DOHH2 (cell line): ENCODE data around the gene CEMIP2.

Experiments used
- H3F3A ChIP-seq: fragments of 200-600 bp; sonication (generic), shearing (Covaris generic); 2 replicates; pipeline ENCODE4 v1.6.0; 2016; ENCODE audit warnings: antibody characterized with exemption, mild to moderate bottlenecking; ENCODE audit not compliant: control insufficient read depth, insufficient read depth
- H3K27ac ChIP-seq: fragments of 200-600 bp; sonication (generic); 2 replicates; pipeline ENCODE4 v1.5.1; 2014; ENCODE audit warnings: low read depth, mild to moderate bottlenecking, low read length, moderate library complexity
- H3K27me3 ChIP-seq: fragments of 200-600 bp; sonication (generic); 2 replicates; pipeline ENCODE4 v1.6.1; 2014; ENCODE audit warnings: mild to moderate bottlenecking, low read length, mixed read lengths; ENCODE audit not compliant: control insufficient read depth
- H3K36me3 ChIP-seq: fragments of 200-600 bp; sonication (generic); 2 replicates; pipeline ENCODE4 v1.6.1; 2014; ENCODE audit warnings: mild to moderate bottlenecking, low read length, moderate library complexity, mixed read lengths; ENCODE audit not compliant: control insufficient read depth
- H3K4me1 ChIP-seq: fragments of 200-600 bp; sonication (generic); 2 replicates; pipeline ENCODE4 v1.6.1; 2014; ENCODE audit warnings: mild to moderate bottlenecking, low read length, mixed read lengths; ENCODE audit not compliant: control insufficient read depth
- H3K4me2 ChIP-seq: fragments of 200-600 bp; sonication (generic); 2 replicates; pipeline ENCODE4 v1.6.0; 2014; ENCODE audit warnings: mild to moderate bottlenecking, low read length, moderate library complexity
- H3K4me3 ChIP-seq: fragments of 200-600 bp; sonication (generic); 2 replicates; pipeline ENCODE4 v1.5.1; 2014; ENCODE audit warnings: mild to moderate bottlenecking, low read length, mixed read lengths
- H3K79me2 ChIP-seq: fragments of 200-600 bp; sonication (generic); 2 replicates; pipeline ENCODE4 v1.6.1; 2014; ENCODE audit warnings: mild to moderate bottlenecking, low read length, mixed read lengths; ENCODE audit not compliant: control insufficient read depth
- H3K9me2 ChIP-seq: fragments of 200-600 bp; sonication (generic); replicated peaks from 2 replicates; pipeline ENCODE4 v1.6.1; 2014; ENCODE audit warnings: mild to moderate bottlenecking, low read length, mixed read lengths; ENCODE audit not compliant: control insufficient read depth
- H3K9me3 ChIP-seq: fragments of 200-600 bp; sonication (generic); 2 replicates; pipeline ENCODE4 v1.6.1; 2014; ENCODE audit warnings: antibody characterized with exemption, low read length, mixed read lengths; ENCODE audit not compliant: control insufficient read depth, insufficient read depth
- H4K20me1 ChIP-seq: fragments of 200-600 bp; sonication (generic); 2 replicates; pipeline ENCODE4 v1.6.0; 2014; ENCODE audit warnings: low read depth, mild to moderate bottlenecking, antibody characterized with exemption, low read length, moderate library complexity; ENCODE audit not compliant: control insufficient read depth, insufficient read depth
- EZH2phosphoT487 ChIP-seq: fragments of 200-600 bp; sonication (generic); IDR thresholded peaks from 2 replicates; pipeline ENCODE4 v1.6.1; 2017; ENCODE audit warnings: borderline replicate concordance, mild to moderate bottlenecking, antibody characterized with exemption, low read length, moderate library complexity, mixed read lengths
- TF ChIP-seq, protein P1 (sequence below): fragments of 200-600 bp; sonication (generic); IDR thresholded peaks from one replicate; pipeline ENCODE4 v1.5.1; 2014; ENCODE audit warnings: antibody characterized with exemption, mild to moderate bottlenecking, low read depth, low read length; ENCODE audit not compliant: poor library complexity, severe bottlenecking

CEMIP2 gene

DNA sequence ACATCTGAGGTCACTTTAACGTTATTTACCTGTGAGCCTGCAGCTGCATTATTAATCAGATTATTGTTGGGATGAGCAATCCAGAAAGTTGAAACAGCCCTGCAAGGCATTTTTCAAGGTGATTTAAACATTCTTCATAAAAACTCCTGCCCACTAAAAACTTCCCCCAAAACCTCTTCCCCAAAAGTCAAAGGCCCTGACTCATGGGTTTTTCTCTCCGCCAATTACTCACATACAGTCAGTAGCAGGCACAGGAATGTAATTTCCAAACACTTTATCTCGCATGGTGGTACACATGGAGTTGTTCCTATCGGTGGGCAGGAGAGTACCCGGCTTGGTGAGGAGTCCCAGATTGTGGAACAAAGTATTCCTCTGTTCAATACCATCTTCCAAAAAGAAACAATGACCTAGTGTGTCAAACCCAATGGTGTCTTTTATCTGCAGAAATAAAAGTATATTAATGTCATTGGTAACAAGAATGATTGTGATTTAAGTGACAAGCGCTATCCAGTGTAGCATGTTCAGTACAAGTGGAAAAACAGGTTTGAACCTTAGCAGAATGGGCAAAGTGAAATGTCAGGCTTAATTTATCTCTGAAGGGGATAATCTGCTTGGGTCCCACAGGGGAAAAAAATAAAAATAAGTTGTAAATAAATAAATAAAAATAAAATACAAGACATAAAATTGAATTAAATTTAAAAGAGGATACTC is 38.3 kb downstream of the CEMIP2 start:
- Histone ChIP-seq H4K20me1 (no peaks in the 10 kb centered on the region), H3K9me3 (no peaks in the 10 kb centered on the region), H3K4me3 (no peak overlapping the region), H3K4me1 (no peaks in the 10 kb centered on the region), H3K36me3 (no peaks in the 10 kb centered on the region), H3F3A (no peaks in the 10 kb centered on the region), H3K27ac (no peak overlapping the region), H3K9me2 (no peaks in the 10 kb centered on the region), H3K4me2 (no peak overlapping the region), H3K27me3 (no peaks in the 10 kb centered on the region), H3K79me2 (no peaks in the 10 kb centered on the region)
- TF ChIP-seq, protein P1, sequence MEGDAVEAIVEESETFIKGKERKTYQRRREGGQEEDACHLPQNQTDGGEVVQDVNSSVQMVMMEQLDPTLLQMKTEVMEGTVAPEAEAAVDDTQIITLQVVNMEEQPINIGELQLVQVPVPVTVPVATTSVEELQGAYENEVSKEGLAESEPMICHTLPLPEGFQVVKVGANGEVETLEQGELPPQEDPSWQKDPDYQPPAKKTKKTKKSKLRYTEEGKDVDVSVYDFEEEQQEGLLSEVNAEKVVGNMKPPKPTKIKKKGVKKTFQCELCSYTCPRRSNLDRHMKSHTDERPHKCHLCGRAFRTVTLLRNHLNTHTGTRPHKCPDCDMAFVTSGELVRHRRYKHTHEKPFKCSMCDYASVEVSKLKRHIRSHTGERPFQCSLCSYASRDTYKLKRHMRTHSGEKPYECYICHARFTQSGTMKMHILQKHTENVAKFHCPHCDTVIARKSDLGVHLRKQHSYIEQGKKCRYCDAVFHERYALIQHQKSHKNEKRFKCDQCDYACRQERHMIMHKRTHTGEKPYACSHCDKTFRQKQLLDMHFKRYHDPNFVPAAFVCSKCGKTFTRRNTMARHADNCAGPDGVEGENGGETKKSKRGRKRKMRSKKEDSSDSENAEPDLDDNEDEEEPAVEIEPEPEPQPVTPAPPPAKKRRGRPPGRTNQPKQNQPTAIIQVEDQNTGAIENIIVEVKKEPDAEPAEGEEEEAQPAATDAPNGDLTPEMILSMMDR: no peak

DNA sequence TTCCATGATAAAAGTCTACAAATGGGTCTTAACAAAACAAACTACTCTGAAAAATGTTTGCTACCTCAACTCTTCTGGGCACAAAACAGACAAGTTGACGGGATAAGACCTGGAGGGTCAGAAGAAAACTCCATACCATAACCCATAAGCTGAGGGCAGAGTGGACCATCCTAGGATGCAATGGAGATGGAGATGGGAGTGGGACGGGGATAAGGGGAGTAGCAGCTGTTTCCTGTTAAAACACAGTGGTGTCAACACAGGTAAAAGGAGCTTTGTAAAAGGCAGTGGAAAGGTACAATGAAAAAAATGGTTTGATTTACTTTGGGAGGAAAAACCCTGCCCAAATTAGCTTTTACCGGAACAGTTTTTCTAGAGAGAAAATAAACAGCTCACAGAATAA is 41.6 kb downstream of the CEMIP2 start:
- H3K9me2 ChIP-seq: no peaks in the 10 kb centered on the region
- no peak overlapping the region for H3K4me3 ChIP-seq
- no peak overlapping the region for H3K4me2 ChIP-seq
- no peak overlapping the region for H3K27ac ChIP-seq
- H3K27me3 ChIP-seq: no peaks in the 10 kb centered on the region
- H4K20me1 ChIP-seq: no peaks in the 10 kb centered on the region
- H3F3A ChIP-seq: no peaks in the 10 kb centered on the region
- H3K79me2 ChIP-seq: no peaks in the 10 kb centered on the region
- H3K4me1 ChIP-seq: no peaks in the 10 kb centered on the region
- no peaks in the 10 kb centered on the region for H3K36me3 ChIP-seq
- TF ChIP-seq EZH2phosphoT487: no peak
- TF ChIP-seq, protein P1: no peak
- H3K9me3 ChIP-seq: no peaks in the 10 kb centered on the region

DNA sequence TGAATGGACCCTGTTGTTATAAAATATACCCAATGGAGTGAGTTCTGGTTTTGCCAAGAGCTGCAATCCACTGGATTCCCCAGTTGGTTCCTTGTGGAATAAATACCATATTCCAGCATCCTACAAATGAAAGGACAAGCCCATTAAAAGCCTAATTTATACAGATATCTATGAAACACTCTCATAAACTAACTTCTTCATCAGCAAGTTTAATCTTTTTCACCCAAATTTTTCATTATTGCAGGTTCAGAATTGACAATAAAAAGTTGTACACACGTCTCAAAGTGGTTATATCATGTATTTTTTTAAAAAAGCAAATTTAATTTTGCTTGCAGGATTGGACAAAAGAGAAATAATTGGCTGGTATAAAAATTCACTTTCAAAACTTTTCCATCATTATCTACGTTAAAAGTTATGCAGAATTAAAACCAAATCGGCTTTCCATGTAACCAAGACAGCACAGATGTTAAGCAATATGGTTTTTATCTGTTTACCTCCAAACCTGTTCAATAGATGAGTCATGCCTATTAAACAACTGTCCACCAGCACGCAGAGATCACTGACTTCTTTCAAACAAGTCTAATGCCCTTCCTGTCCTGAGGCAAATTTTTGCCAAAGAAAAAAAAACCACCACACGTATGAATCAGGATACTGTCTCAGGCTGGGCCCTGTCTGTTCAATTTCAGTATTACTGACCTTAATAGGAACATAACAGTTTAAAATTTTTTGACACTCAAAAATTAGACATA is 42.5 kb downstream of the CEMIP2 start:
- H3K9me3 ChIP-seq: no peaks in the 10 kb centered on the region
- no peaks in the 10 kb centered on the region for H3K4me1 ChIP-seq
- H3K4me3 ChIP-seq: no peak overlapping the region
- no peak overlapping the region for H3K4me2 ChIP-seq
- H3K27me3 ChIP-seq: no peaks in the 10 kb centered on the region
- no peak overlapping the region for H3K27ac ChIP-seq
- H3K9me2 ChIP-seq: no peaks in the 10 kb centered on the region
- no peaks in the 10 kb centered on the region for H4K20me1 ChIP-seq
- no peaks in the 10 kb centered on the region for H3F3A ChIP-seq
- no peaks in the 10 kb centered on the region for H3K36me3 ChIP-seq
- no peak for TF ChIP-seq EZH2phosphoT487
- TF ChIP-seq, protein P1: no peak
- H3K79me2 ChIP-seq: no peaks in the 10 kb centered on the region
